Keratinocyte (primary cell): ENCODE data around the gene AFG1L. TPM values are rescaled to one million over a fixed set of nuclear protein-coding genes. Genes with fewer than 3 reads are reported as not detected.
"Not testable (repeated sequence)": the region's sequence is repeated elsewhere in the genome, so short reads cannot be mapped to it uniquely, and the experiment has no call there.

Source experiments
- DNase-seq: peaks from one replicate; pipeline ENCODE4 v3.0.0-alpha.2; 2011; ENCODE audit warnings: low read depth, missing footprints, low spot score
- FAIRE-seq: peaks from 2 replicates; lab custom pipeline; 2011; peaks lifted over from hg19 to GRCh38; lab: Jason Lieb, UNC
- H2AFZ ChIP-seq: 2 replicates; pipeline ENCODE4 v1.6.0; 2012; ENCODE audit warnings: low read length, control low read depth, inconsistent platforms; ENCODE audit not compliant: control insufficient read depth
- H3K27ac ChIP-seq: 2 replicates; pipeline ENCODE4 v1.5.1; 2011; ENCODE audit warnings: low read length; ENCODE audit not compliant: control insufficient read depth, insufficient read depth
- H3K27me3 ChIP-seq: 3 replicates; pipeline ENCODE4 v1.6.0; 2011; ENCODE audit warnings: low read length; ENCODE audit not compliant: control insufficient read depth, insufficient read depth; ENCODE audit errors: extremely low read depth
- H3K36me3 ChIP-seq, 2 experiments: 2 replicates in 1 of 2; 3 replicates in 1 of 2; pipeline ENCODE4 v1.5.1; 2011; ENCODE audit warnings: low read length in 2 of 2, mild to moderate bottlenecking in 1 of 2; ENCODE audit not compliant: control insufficient read depth in 2 of 2, insufficient read depth in 2 of 2; ENCODE audit errors: extremely low read depth in 1 of 2
- H3K4me1 ChIP-seq: 3 replicates; pipeline ENCODE4 v1.5.1; 2011; ENCODE audit warnings: low read length; ENCODE audit not compliant: control insufficient read depth, insufficient read depth; ENCODE audit errors: extremely low read depth
- H3K4me2 ChIP-seq: 3 replicates; pipeline ENCODE4 v1.6.0; 2011; ENCODE audit warnings: low read depth, low read length; ENCODE audit not compliant: control insufficient read depth, insufficient read depth; ENCODE audit errors: extremely low read depth
- H3K4me3 ChIP-seq, 3 experiments: fragments of 200-600 bp in 1 of 3; sonication (generic) in 1 of 3; 2 replicates in 2 of 3; 3 replicates in 1 of 3; pipeline ENCODE4 v1.5.1; 2011 to 2016; ENCODE audit warnings: low read length in 3 of 3, mild to moderate bottlenecking in 3 of 3, control low read depth in 2 of 3, inconsistent platforms in 1 of 3, low read depth in 1 of 3, mixed read lengths in 1 of 3, mixed run types in 1 of 3, moderate library complexity in 1 of 3; ENCODE audit not compliant: control insufficient read depth in 2 of 3, insufficient read depth in 2 of 3; ENCODE audit errors: extremely low read depth in 1 of 3
- H3K79me2 ChIP-seq: 2 replicates; pipeline ENCODE4 v1.6.0; 2012; ENCODE audit warnings: low read length; ENCODE audit not compliant: control insufficient read depth, insufficient read depth
- H3K9ac ChIP-seq: 3 replicates; pipeline ENCODE4 v1.6.0; 2011; ENCODE audit warnings: low read length; ENCODE audit not compliant: control insufficient read depth, insufficient read depth; ENCODE audit errors: extremely low read depth
- H3K9me1 ChIP-seq: 3 replicates; pipeline ENCODE4 v1.6.0; 2011; ENCODE audit warnings: low read length; ENCODE audit not compliant: control insufficient read depth, insufficient read depth; ENCODE audit errors: extremely low read depth
- H3K9me3 ChIP-seq: 2 replicates; pipeline ENCODE4 v1.5.1; 2012; ENCODE audit warnings: low read depth, low read length; ENCODE audit not compliant: control insufficient read depth
- H4K20me1 ChIP-seq: 3 replicates; pipeline ENCODE4 v1.6.0; 2011; ENCODE audit warnings: low read length; ENCODE audit not compliant: control insufficient read depth, insufficient read depth; ENCODE audit errors: extremely low read depth
- EZH2 ChIP-seq: IDR thresholded peaks from one replicate; pipeline ENCODE4 v1.6.1; 2012; ENCODE audit warnings: inconsistent platforms, mild to moderate bottlenecking, low read length, moderate library complexity
- dilution Hi-C: fragments of 300-500 bp; cut with MboI; formaldehyde crosslinking; loops from one replicate; pipeline ENCODE4 v1.7.0; 2020; ENCODE audit warnings: low sequenced_read_pairs; ENCODE audit not compliant: extremely low pct_ligation_motif_present
- polyA plus RNA-seq, 5 experiments: library from polyadenylated mRNA; depleted of rRNA in 3 of 5; stranded (reverse) in 3 of 5; stranded (forward) in 1 of 5; unstranded in 1 of 5; fragments of >200 nt; gene quantifications; 1 replicate in 1 of 5; 2 replicates in 3 of 5; 3 replicates in 1 of 5; pipeline versions ENCODE4 v1.2.1 to v1.2.3, GENCODE V29; 2011 to 2012; ENCODE audit warnings: missing spikeins in 2 of 5, low read depth in 1 of 5, low replicate concordance in 1 of 5
- TF ChIP-seq, protein P1 (sequence below), 3 experiments: IDR thresholded peaks in 1 of 3; conservative IDR thresholded peaks in 1 of 3; optimal IDR thresholded peaks in 1 of 3; 2 replicates in 2 of 3; 3 replicates in 1 of 3; pipeline versions ENCODE3 to v1.5.1; 2011; ENCODE audit warnings: low read length in 3 of 3, mild to moderate bottlenecking in 3 of 3, moderate library complexity in 2 of 3, control low read depth in 1 of 3, inconsistent platforms in 1 of 3; ENCODE audit not compliant: insufficient read depth in 2 of 3; ENCODE audit errors: extremely low read depth in 1 of 3

Gene AFG1L
- polyA plus RNA-seq, 1 donor (not counting 4 experiments of a cell fraction or from before 2014, with no cell fraction given) = 3.1 TPM

DNA sequence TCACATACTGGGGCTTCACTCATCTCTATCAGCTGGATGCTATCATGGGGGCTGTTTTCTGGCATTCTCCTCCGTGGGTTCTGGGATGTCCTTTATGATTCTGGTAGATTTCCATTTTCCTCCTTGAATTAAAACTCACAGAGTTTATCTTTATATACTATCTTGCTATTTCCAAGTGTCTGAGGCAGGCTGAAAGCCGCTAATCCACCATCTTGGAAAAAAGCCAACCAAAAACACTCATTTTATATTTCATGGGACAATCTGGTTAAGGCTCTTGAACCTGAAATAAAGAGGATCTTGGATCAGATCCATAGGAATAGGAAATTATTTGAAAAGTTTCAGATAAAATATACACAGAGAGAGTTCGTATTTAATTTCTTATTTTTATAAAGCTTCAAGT lies 86.0 kb downstream of the AFG1L start:
- DNase-seq (no peak), FAIRE-seq (no peak)
- dilution Hi-C loops = no loop called here
- no peaks in the 10 kb centered on the region for H4K20me1 ChIP-seq
- TF ChIP-seq EZH2 = no peak
- TF ChIP-seq, protein P1, sequence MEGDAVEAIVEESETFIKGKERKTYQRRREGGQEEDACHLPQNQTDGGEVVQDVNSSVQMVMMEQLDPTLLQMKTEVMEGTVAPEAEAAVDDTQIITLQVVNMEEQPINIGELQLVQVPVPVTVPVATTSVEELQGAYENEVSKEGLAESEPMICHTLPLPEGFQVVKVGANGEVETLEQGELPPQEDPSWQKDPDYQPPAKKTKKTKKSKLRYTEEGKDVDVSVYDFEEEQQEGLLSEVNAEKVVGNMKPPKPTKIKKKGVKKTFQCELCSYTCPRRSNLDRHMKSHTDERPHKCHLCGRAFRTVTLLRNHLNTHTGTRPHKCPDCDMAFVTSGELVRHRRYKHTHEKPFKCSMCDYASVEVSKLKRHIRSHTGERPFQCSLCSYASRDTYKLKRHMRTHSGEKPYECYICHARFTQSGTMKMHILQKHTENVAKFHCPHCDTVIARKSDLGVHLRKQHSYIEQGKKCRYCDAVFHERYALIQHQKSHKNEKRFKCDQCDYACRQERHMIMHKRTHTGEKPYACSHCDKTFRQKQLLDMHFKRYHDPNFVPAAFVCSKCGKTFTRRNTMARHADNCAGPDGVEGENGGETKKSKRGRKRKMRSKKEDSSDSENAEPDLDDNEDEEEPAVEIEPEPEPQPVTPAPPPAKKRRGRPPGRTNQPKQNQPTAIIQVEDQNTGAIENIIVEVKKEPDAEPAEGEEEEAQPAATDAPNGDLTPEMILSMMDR (optimal IDR thresholded peaks at IDR 0.05 in 1 of 3, IDR thresholded peaks at IDR 0.05 in 1 of 3, conservative IDR thresholded peaks at IDR 0.05 in 1 of 3; ENCODE audit: extremely low read depth in 1 of 3, insufficient read depth in 2 of 3, low read length in 3 of 3) = no peak
- H3K4me1 ChIP-seq = peaks cover 18% of the 10 kb centered on the region
- H3K4me3 ChIP-seq = no peak overlapping the region
- no peak overlapping the region for H3K9ac ChIP-seq
- H3K9me3 ChIP-seq = no peaks in the 10 kb centered on the region
- H3K36me3 ChIP-seq = no peaks in the 10 kb centered on the region
- no peak overlapping the region for H3K27ac ChIP-seq
- no peak overlapping the region for H3K4me2 ChIP-seq
- no peaks in the 10 kb centered on the region for H3K9me1 ChIP-seq
- no peak overlapping the region for H2AFZ ChIP-seq
- H3K27me3 ChIP-seq = no peaks in the 10 kb centered on the region
- no peaks in the 10 kb centered on the region for H3K79me2 ChIP-seq

DNA sequence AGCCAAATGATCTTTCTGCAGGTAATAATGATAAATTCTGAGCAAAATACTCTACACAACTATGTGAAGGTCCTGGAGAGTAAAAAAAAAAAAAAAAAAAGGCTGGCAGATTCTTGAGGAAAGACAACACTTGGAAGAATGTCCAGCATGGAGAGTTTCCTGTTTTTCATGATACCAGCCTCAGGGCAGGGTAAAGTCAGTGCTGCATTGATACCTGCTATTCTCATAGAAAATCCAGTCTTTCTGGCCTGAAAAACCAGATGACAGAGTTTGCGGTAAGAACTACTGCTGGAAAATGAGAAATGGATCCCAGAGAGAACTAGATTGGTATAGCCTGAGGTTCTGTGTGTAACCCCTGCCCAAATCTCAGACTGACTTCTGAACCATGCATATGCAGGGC lies 89.1 kb downstream of the AFG1L start:
- Histone ChIP-seq H3K4me2 (peak overlapping the region; percentile 17), H3K27me3 (no peaks in the 10 kb centered on the region), H3K9ac (no peak overlapping the region), H2AFZ (no peak overlapping the region), H3K4me3 (no peak overlapping the region), H3K79me2 (no peaks in the 10 kb centered on the region), H4K20me1 (no peaks in the 10 kb centered on the region), H3K4me1 (peaks cover 18% of the 10 kb centered on the region), H3K9me1 (no peaks in the 10 kb centered on the region), H3K36me3 (no peaks in the 10 kb centered on the region), H3K27ac (no peak overlapping the region), H3K9me3 (no peaks in the 10 kb centered on the region)
- DNase-seq (peak; percentile 11), FAIRE-seq (peak; percentile 97)
- TF ChIP-seq, protein P1 (optimal IDR thresholded peaks at IDR 0.05 in 1 of 3, IDR thresholded peaks at IDR 0.05 in 1 of 3, conservative IDR thresholded peaks at IDR 0.05 in 1 of 3; ENCODE audit: extremely low read depth in 1 of 3, insufficient read depth in 2 of 3, low read length in 3 of 3) = no peak
- no peak for TF ChIP-seq EZH2
- dilution Hi-C loops = no loop called here

DNA sequence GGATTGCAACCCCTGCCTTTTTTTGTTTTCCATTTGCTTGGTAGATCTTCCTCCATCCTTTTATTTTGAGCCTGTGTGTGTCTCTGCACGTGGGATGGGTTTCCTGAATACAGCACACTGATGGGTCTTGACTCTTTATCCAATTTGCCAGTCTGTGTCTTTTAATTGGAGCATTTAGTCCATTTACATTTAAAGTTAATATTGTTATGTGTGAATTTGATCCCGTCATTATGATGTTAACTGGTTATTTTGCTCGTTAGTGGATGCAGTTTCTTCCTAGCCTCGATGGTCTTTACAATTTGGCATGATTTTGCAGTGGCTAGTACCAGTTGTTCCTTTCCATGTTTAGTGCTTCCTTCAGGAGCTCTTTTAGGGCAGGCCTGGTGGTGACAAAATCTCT lies 94.3 kb downstream of the AFG1L start:
- H3K36me3 ChIP-seq, H2AFZ ChIP-seq, H3K4me1 ChIP-seq, H3K4me2 ChIP-seq, H3K9me1 ChIP-seq, DNase-seq, H3K4me3 ChIP-seq, H3K9me3 ChIP-seq, H3K79me2 ChIP-seq, H3K27me3 ChIP-seq, FAIRE-seq, H3K9ac ChIP-seq, H4K20me1 ChIP-seq, dilution Hi-C loops, H3K27ac ChIP-seq: not testable (repeated sequence)
